Loucy (cell line): ENCODE measurements around the gene LGALS7B.

Experiments used
- EZH2phosphoT487 ChIP-seq: fragments of 200-600 bp; IDR thresholded peaks from 2 replicates; pipeline ENCODE4 v1.6.1; 2018; ENCODE audit warnings: antibody characterized with exemption, mild to moderate bottlenecking, moderate library complexity, borderline replicate concordance
- TF ChIP-seq, protein P1 (sequence below): fragments of 200-600 bp; sonication (generic); conservative IDR thresholded peaks from 2 replicates; pipeline ENCODE4 v1.5.1; 2014; ENCODE audit warnings: mild to moderate bottlenecking, antibody characterized with exemption, low read length

DNA sequence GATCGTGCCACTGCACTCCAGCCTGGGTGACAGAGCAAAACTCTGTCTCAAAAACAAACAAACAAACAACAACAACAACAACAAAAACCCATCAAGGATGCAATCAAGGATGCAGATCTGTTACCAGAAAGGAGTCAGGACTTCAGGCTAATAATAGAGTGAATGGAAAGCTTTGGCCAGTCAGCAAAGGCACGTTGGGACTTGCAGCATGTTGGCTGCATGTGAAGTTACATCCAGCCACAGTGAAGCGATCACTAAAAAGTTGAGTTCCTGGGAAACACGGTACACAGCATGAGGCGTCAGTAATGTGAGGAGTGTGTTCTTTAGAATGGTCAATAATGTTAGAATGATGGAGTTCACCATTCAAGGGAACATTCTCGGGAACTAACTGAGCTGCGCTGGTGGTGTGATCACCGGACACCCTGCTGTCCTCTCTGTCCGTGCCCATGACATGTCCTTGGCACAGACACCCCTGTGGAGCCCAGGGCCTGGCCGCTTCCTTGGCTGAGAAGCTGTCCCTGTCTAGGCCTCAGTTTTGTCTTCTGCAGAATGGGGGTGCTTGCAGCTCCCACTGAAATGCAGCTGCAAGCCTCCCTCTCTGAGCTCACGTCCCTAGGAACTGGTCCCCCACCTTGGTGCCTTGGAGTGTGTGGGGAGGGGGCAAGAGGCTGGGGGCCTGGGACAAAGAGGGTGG lies 2.3 kb upstream of the LGALS7B start:
- TF ChIP-seq, protein P1, sequence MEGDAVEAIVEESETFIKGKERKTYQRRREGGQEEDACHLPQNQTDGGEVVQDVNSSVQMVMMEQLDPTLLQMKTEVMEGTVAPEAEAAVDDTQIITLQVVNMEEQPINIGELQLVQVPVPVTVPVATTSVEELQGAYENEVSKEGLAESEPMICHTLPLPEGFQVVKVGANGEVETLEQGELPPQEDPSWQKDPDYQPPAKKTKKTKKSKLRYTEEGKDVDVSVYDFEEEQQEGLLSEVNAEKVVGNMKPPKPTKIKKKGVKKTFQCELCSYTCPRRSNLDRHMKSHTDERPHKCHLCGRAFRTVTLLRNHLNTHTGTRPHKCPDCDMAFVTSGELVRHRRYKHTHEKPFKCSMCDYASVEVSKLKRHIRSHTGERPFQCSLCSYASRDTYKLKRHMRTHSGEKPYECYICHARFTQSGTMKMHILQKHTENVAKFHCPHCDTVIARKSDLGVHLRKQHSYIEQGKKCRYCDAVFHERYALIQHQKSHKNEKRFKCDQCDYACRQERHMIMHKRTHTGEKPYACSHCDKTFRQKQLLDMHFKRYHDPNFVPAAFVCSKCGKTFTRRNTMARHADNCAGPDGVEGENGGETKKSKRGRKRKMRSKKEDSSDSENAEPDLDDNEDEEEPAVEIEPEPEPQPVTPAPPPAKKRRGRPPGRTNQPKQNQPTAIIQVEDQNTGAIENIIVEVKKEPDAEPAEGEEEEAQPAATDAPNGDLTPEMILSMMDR: no peak
- TF ChIP-seq EZH2phosphoT487: no peak
